HL-60 (cell line): ENCODE results near the gene EPHB4.

Experiments used
- DNase-seq, 2 experiments: peaks; one replicate each; pipeline ENCODE4 v3.0.0-alpha.2; 2010 to 2020; ENCODE audit warnings: low read depth in 1 of 2, low spot score in 1 of 2
- H3K27ac ChIP-seq: fragments of 250-450 bp; sonication (Bioruptor Pico); replicated peaks from 2 replicates; pipeline ENCODE4 v1.5.1; 2020; ENCODE audit warnings: mild to moderate bottlenecking, moderate library complexity
- H3K27me3 ChIP-seq: fragments of 250-450 bp; sonication (Bioruptor Pico); 2 replicates; pipeline ENCODE4 v1.5.1; 2021; ENCODE audit warnings: mild to moderate bottlenecking, moderate library complexity; ENCODE audit not compliant: insufficient read depth, poor library complexity, severe bottlenecking
- H3K4me3 ChIP-seq: replicated peaks from 2 replicates; pipeline ENCODE4 v1.5.1; 2011; ENCODE audit warnings: mild to moderate bottlenecking, control low read depth, low read length; ENCODE audit not compliant: insufficient read depth
- GABPA ChIP-seq: IDR thresholded peaks from 2 replicates; pipeline ENCODE4 v1.6.1; 2012; ENCODE audit warnings: low read depth
- POLR2AphosphoS5 ChIP-seq: IDR thresholded peaks from 2 replicates; pipeline ENCODE4 v1.6.1; 2012; ENCODE audit warnings: low read depth
- SPI1 ChIP-seq: IDR thresholded peaks from 2 replicates; pipeline ENCODE4 v1.6.1; 2012; ENCODE audit warnings: low read depth, mild to moderate bottlenecking, borderline replicate concordance
- TF ChIP-seq, protein P1 (sequence below): IDR thresholded peaks from one replicate; pipeline ENCODE4 v1.5.1; 2011; ENCODE audit warnings: low read length, control low read depth, inconsistent platforms; ENCODE audit not compliant: insufficient read depth
- TF ChIP-seq, protein P2 (sequence below): IDR thresholded peaks from 2 replicates; pipeline ENCODE4 v1.6.1; 2012; ENCODE audit warnings: low read depth; ENCODE audit not compliant: insufficient replicate concordance

The EPHB4 gene

DNA sequence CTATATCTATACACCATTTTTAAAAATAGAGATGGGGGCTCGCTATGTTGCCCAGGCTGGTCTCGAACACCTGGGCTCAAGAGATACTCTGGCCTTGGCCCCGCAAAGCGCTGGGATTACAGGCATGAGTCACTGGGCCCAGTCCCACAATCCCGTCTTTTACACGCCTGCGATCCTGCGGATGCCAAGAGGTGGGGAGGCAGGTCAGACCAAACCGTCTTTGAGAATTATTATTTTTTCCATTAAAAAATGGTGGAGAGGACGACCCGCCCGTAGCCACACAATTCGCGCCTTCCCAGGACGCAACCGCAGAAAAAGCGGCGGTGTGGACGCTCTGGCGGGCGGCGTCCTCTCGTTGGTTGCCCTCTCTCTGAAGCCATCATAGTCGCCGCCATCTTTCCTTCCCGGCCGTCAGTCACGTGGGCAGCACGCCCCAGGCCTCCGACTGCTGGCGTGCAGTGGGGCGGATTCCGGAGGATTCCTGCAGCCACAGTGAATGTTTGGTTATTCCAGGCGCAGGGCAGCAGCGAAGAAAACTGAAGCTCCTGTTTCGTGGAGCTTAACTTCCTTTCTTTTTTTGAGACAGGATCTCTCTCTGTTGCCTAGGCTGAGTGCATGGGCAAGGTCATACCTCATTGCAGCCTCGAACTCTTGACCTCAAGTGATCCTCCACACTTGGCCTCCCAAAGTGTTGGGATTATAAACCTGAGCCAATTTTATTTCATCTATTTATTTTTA is 9.9 kb upstream of the EPHB4 start:
- peak; percentile 68 to 74 for DNase-seq
- TF ChIP-seq, protein P1, sequence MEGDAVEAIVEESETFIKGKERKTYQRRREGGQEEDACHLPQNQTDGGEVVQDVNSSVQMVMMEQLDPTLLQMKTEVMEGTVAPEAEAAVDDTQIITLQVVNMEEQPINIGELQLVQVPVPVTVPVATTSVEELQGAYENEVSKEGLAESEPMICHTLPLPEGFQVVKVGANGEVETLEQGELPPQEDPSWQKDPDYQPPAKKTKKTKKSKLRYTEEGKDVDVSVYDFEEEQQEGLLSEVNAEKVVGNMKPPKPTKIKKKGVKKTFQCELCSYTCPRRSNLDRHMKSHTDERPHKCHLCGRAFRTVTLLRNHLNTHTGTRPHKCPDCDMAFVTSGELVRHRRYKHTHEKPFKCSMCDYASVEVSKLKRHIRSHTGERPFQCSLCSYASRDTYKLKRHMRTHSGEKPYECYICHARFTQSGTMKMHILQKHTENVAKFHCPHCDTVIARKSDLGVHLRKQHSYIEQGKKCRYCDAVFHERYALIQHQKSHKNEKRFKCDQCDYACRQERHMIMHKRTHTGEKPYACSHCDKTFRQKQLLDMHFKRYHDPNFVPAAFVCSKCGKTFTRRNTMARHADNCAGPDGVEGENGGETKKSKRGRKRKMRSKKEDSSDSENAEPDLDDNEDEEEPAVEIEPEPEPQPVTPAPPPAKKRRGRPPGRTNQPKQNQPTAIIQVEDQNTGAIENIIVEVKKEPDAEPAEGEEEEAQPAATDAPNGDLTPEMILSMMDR: no peak
- TF ChIP-seq POLR2AphosphoS5: peak; percentile 42; the same call in 1 of the 2 replicates
- no peak for TF ChIP-seq SPI1
- no peaks in the 10 kb centered on the region for H3K27me3 ChIP-seq
- H3K4me3 ChIP-seq: peak overlapping the region; percentile 3; the same call in 1 of the 2 replicates
- peak overlapping the region; percentile 30 for H3K27ac ChIP-seq

DNA sequence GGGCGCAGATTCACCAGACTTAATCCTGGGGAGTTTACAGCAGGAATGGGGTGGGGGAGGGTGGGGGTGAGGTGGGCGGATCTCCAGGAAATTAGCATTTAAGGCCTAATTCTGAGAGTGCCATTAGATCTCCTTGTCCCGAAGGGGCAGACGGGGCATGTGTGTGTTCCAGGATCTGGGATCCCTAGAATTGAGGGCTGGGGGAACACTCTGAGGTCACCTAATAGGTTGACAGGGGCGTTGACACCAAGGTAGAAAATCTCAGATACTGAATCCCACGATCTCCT is 9.4 kb upstream of the EPHB4 start:
- TF ChIP-seq SPI1: no peak
- TF ChIP-seq, protein P1: no peak
- TF ChIP-seq GABPA: no peak
- TF ChIP-seq, protein P2, sequence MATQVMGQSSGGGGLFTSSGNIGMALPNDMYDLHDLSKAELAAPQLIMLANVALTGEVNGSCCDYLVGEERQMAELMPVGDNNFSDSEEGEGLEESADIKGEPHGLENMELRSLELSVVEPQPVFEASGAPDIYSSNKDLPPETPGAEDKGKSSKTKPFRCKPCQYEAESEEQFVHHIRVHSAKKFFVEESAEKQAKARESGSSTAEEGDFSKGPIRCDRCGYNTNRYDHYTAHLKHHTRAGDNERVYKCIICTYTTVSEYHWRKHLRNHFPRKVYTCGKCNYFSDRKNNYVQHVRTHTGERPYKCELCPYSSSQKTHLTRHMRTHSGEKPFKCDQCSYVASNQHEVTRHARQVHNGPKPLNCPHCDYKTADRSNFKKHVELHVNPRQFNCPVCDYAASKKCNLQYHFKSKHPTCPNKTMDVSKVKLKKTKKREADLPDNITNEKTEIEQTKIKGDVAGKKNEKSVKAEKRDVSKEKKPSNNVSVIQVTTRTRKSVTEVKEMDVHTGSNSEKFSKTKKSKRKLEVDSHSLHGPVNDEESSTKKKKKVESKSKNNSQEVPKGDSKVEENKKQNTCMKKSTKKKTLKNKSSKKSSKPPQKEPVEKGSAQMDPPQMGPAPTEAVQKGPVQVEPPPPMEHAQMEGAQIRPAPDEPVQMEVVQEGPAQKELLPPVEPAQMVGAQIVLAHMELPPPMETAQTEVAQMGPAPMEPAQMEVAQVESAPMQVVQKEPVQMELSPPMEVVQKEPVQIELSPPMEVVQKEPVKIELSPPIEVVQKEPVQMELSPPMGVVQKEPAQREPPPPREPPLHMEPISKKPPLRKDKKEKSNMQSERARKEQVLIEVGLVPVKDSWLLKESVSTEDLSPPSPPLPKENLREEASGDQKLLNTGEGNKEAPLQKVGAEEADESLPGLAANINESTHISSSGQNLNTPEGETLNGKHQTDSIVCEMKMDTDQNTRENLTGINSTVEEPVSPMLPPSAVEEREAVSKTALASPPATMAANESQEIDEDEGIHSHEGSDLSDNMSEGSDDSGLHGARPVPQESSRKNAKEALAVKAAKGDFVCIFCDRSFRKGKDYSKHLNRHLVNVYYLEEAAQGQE: no peak
- no peak for TF ChIP-seq POLR2AphosphoS5
- no peak overlapping the region for H3K4me3 ChIP-seq
- H3K27me3 ChIP-seq: no peaks in the 10 kb centered on the region
- no peak for DNase-seq
- H3K27ac ChIP-seq: peak overlapping the region; percentile 30

DNA sequence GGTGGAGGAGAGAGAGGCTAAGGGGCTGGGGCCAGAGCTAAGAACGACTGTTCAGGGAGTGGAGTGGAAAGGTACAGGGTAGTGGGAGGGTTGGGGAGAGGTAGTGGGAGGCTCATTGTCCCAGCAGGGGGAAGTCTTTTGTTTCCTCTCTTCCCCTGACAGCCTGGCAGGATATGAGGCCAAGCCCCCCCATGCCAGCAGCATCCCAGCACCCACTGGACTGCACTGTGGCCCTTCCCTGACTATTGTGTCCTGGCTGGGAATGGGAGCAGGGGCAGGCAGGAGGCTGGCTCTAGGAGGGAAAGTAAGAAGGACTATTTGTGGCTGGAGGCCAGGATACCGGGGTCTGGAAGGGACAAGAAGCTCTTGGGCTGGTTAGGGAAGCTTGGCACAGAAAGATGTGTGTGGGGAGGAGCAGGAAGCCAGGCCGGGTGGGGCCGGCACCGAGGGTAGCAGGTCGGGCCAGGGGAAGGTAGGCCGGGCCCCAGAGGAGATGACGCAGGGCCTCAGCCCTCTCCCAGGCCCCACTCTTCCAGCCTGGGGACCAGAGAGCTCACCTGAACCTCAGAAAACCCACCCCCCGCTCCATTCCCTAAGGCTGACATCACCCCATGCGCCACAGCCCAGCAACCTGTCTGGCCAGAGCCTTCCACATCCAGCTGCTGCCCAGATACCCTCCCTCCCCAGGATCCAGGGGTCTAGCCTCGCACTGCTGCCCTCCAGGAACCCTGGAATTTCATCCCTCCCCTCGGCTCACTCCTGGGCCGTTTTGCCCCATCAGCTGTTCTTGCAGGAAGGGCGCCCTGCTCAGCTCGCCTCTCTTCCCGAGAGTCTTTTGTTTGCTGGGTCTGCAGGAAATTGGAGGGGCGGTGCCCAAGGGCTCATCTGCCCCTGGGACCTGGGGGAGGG is 8.8 kb upstream of the EPHB4 start:
- H3K27ac ChIP-seq: no peak overlapping the region
- DNase-seq: no peak
- H3K27me3 ChIP-seq: no peaks in the 10 kb centered on the region
- TF ChIP-seq SPI1: no peak
- TF ChIP-seq, protein P1: no peak
- TF ChIP-seq POLR2AphosphoS5: no peak
- no peak for TF ChIP-seq GABPA
- no peak overlapping the region for H3K4me3 ChIP-seq

DNA sequence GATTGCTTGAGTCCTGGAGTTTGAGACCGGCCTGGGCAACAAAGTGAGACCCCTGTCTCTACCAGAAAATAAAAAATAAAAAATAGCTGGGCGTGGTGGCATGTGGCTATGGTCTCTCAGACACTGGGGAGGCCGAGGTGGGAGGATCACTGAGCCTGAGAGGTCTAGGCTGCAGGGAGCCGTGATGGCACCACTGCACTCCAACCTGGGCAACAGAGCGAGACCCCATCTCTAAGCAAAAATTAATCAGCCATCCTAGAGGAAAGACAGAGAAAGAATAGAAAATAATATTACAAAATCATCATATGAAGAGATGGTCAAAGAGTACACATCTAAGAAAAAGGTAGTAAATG is 4.9 kb upstream of the EPHB4 start:
- DNase-seq: no peak
- Histone ChIP-seq H3K27me3 (peaks cover 26% of the 10 kb centered on the region), H3K4me3 (no peak overlapping the region), H3K27ac (no peak overlapping the region)
- TF ChIP-seq, protein P1: no peak
- TF ChIP-seq SPI1 (no peak), POLR2AphosphoS5 (no peak), GABPA (no peak)
- TF ChIP-seq, protein P2: no peak
